ENCODE results near the gene AHNAK.

- TF ChIP-seq, protein P1, sequence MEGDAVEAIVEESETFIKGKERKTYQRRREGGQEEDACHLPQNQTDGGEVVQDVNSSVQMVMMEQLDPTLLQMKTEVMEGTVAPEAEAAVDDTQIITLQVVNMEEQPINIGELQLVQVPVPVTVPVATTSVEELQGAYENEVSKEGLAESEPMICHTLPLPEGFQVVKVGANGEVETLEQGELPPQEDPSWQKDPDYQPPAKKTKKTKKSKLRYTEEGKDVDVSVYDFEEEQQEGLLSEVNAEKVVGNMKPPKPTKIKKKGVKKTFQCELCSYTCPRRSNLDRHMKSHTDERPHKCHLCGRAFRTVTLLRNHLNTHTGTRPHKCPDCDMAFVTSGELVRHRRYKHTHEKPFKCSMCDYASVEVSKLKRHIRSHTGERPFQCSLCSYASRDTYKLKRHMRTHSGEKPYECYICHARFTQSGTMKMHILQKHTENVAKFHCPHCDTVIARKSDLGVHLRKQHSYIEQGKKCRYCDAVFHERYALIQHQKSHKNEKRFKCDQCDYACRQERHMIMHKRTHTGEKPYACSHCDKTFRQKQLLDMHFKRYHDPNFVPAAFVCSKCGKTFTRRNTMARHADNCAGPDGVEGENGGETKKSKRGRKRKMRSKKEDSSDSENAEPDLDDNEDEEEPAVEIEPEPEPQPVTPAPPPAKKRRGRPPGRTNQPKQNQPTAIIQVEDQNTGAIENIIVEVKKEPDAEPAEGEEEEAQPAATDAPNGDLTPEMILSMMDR (IDR thresholded peaks at IDR 0.05) = no peak
- TF ChIP-seq EZH2phosphoT487 (IDR thresholded peaks at IDR 0.05) = no peak
- TF ChIP-seq EZH2 (IDR thresholded peaks at IDR 0.05) = no peak
Observed at GRCh38 chr11:62450543-62451240, 95.9 kb downstream of the AHNAK start.
